ENCODE data around the gene VASH2.

The VASH2 gene

GRCh38 chr1:212928323-212929291 is 21.7 kb upstream of the VASH2 start:
- DNase-seq (ENCODE audit: low read depth in 1 of 2, low spot score in 1 of 2) = no peak

GRCh38 chr1:212930986-212931678 is 19.2 kb upstream of the VASH2 start:
- no peak for DNase-seq (ENCODE audit: low read depth in 1 of 2, low spot score in 1 of 2)

- no peak for DNase-seq (ENCODE audit: low read depth in 1 of 2, low spot score in 1 of 2)
These were observed 16.4 kb upstream of the VASH2 start for GRCh38 chr1:212933815-212934471.

GRCh38 chr1:212935387-212935981 is 14.9 kb upstream of the VASH2 start:
- DNase-seq (ENCODE audit: low read depth in 1 of 2, low spot score in 1 of 2) = no peak

GRCh38 chr1:212937034-212937433 is 13.3 kb upstream of the VASH2 start:
- DNase-seq (ENCODE audit: low read depth in 1 of 2, low spot score in 1 of 2) = no peak

GRCh38 chr1:212938846-212939245 is 11.5 kb upstream of the VASH2 start:
- DNase-seq (ENCODE audit: low read depth in 1 of 2, low spot score in 1 of 2) = no peak

- no peak for DNase-seq (ENCODE audit: low read depth in 1 of 2, low spot score in 1 of 2)
These were observed 8.9 kb upstream of the VASH2 start for GRCh38 chr1:212941452-212941851.

GRCh38 chr1:212942679-212943392 is 7.5 kb upstream of the VASH2 start:
- no peak for DNase-seq (ENCODE audit: low read depth in 1 of 2, low spot score in 1 of 2)

GRCh38 chr1:212943393-212943710 is 7.0 kb upstream of the VASH2 start:
- no peak for DNase-seq (ENCODE audit: low read depth in 1 of 2, low spot score in 1 of 2)

- no peak for DNase-seq (ENCODE audit: low read depth in 1 of 2, low spot score in 1 of 2)
These were observed 6.0 kb upstream of the VASH2 start for GRCh38 chr1:212944229-212944901.

GRCh38 chr1:212945056-212945455 is 5.3 kb upstream of the VASH2 start:
- DNase-seq (ENCODE audit: low read depth in 1 of 2, low spot score in 1 of 2) = no peak

- DNase-seq (ENCODE audit: low read depth in 1 of 2, low spot score in 1 of 2) = no peak
These were observed 4.7 kb upstream of the VASH2 start for GRCh38 chr1:212945463-212946160.

GRCh38 chr1:212946872-212947271 is 3.5 kb upstream of the VASH2 start:
- DNase-seq (ENCODE audit: low read depth in 1 of 2, low spot score in 1 of 2) = no peak

GRCh38 chr1:212949771-212950170 is 570 bp upstream of the VASH2 start:
- DNase-seq (ENCODE audit: low read depth in 1 of 2, low spot score in 1 of 2) = no peak

- no peak for DNase-seq (ENCODE audit: low read depth in 1 of 2, low spot score in 1 of 2)
These were observed 995 bp downstream of the VASH2 start for GRCh38 chr1:212951126-212951946.

- no peak for DNase-seq (ENCODE audit: low read depth in 1 of 2, low spot score in 1 of 2)
These were observed 1.8 kb downstream of the VASH2 start for GRCh38 chr1:212951947-212952640.

GRCh38 chr1:212952641-212952976 is 2.3 kb downstream of the VASH2 start:
- no peak for DNase-seq (ENCODE audit: low read depth in 1 of 2, low spot score in 1 of 2)

- no peak for DNase-seq (ENCODE audit: low read depth in 1 of 2, low spot score in 1 of 2)
These were observed 3.0 kb downstream of the VASH2 start for GRCh38 chr1:212953321-212953720.
